Vagina (tissue), 2 donors: ENCODE measurements around the gene WWP2. TPM values are rescaled to one million over a fixed set of nuclear protein-coding genes. Genes with fewer than 3 reads are reported as not detected.
A peak's percentile ranks its signal among the peaks of the same experiment; 100 is the strongest.

Source experiments
- DNase-seq, 2 donors: peaks; one replicate each; pipeline ENCODE4 v3.0.0-alpha.2; 2017; ENCODE audit errors: extremely low spot score in 2 of 2
- H3K27ac ChIP-seq: fragments of 200-600 bp; sonication (generic); one replicate; pipeline ENCODE4 v1.5.1; 2019
- H3K27me3 ChIP-seq: fragments of 200-600 bp; sonication (generic); one replicate; pipeline ENCODE4 v1.5.1; 2019
- H3K36me3 ChIP-seq, 2 donors: fragments of 200-600 bp; sonication (generic); one replicate each; pipeline ENCODE4 v1.5.1; 2017 to 2019
- H3K4me1 ChIP-seq: fragments of 200-600 bp; sonication (generic); one replicate; pipeline ENCODE4 v1.5.1; 2019
- H3K4me3 ChIP-seq, 2 donors: fragments of 200-600 bp; sonication (generic); 1 replicate in 1 of 2; 2 replicates in 1 of 2; pipeline ENCODE4 v1.5.1; 2016 to 2019
- H3K9me3 ChIP-seq: fragments of 200-600 bp; sonication (generic); one replicate; pipeline ENCODE4 v1.5.1; 2019
- CTCF ChIP-seq, 3 experiments: fragments of 450-650 bp in 2 of 3; fragments of 200-600 bp in 1 of 3; sonication (generic) in 1 of 3; IDR thresholded peaks; one replicate each; pipeline ENCODE4 v1.5.1; 2017 to 2019; ENCODE audit warnings: antibody characterized with exemption in 3 of 3, mild to moderate bottlenecking in 2 of 3, moderate library complexity in 2 of 3
- POLR2A ChIP-seq, 2 donors: fragments of 450-650 bp; IDR thresholded peaks; one replicate each; pipeline ENCODE4 v1.6.1; 2017; ENCODE audit warnings: antibody characterized with exemption in 2 of 2, mild to moderate bottlenecking in 2 of 2, moderate library complexity in 2 of 2
- POLR2AphosphoS5 ChIP-seq, 2 donors: sonication (generic); formaldehyde crosslinking; IDR thresholded peaks; one replicate each; pipeline ENCODE4 v1.9.0; 2017; ENCODE audit warnings: antibody characterized with exemption in 2 of 2, mild to moderate bottlenecking in 2 of 2, low read depth in 1 of 2; ENCODE audit not compliant: insufficient read depth in 1 of 2
- intact Hi-C: fragments of 100-400 bp; cut with DNase I; formaldehyde crosslinking; loops from one replicate; pipeline ENCODE4 v1.15.1; 2023
- total RNA-seq: library from RNA; depleted of rRNA; stranded (reverse); fragments of >200 nt; gene quantifications from one replicate; pipeline ENCODE4 v1.2.3, GENCODE V29; 2016

The WWP2 gene
- total RNA-seq, 1 donor from 2014 or later, result 26.0 TPM

- H3K4me1 ChIP-seq, result peaks cover 9% of the 10 kb centered on the region
- no peaks in the 10 kb centered on the region for H3K9me3 ChIP-seq
- H3K27ac ChIP-seq, result no peak overlapping the region
- intact Hi-C loops, result no loop called here
- TF ChIP-seq POLR2AphosphoS5 (IDR thresholded peaks at IDR 0.05; ENCODE audit: insufficient read depth in 1 of 2, low read depth in 1 of 2) (no peak), POLR2A (IDR thresholded peaks at IDR 0.05) (no peak), CTCF (IDR thresholded peaks at IDR 0.05) (no peak)
- no peak overlapping the region for H3K4me3 ChIP-seq
- no peak for DNase-seq
- peaks cover 0 to 74% of the 10 kb centered on the region in 2 donors for H3K36me3 ChIP-seq
- no peaks in the 10 kb centered on the region for H3K27me3 ChIP-seq
These were observed 175.4 kb downstream of the WWP2 start for GRCh38 chr16:69937465-69937951.

- TF ChIP-seq POLR2AphosphoS5 (IDR thresholded peaks at IDR 0.05; ENCODE audit: insufficient read depth in 1 of 2, low read depth in 1 of 2), result no peak
- TF ChIP-seq CTCF (IDR thresholded peaks at IDR 0.05), result no peak
- no peak for TF ChIP-seq POLR2A (IDR thresholded peaks at IDR 0.05)
- Histone ChIP-seq H3K27me3 (no peaks in the 10 kb centered on the region), H3K27ac (no peak overlapping the region), H3K4me3 (no peak overlapping the region), H3K9me3 (no peaks in the 10 kb centered on the region), H3K4me1 (peaks cover 9% of the 10 kb centered on the region), H3K36me3 (peaks cover 0 to 58% of the 10 kb centered on the region in 2 donors)
- no peak for DNase-seq
- intact Hi-C loops, result no loop called here
These were observed 177.1 kb downstream of the WWP2 start for GRCh38 chr16:69938981-69939820.

GRCh38 chr16:69939821-69940585, 177.9 kb downstream of the WWP2 start:
- Histone ChIP-seq H3K4me3 (no peak overlapping the region), H3K4me1 (peaks cover 9% of the 10 kb centered on the region), H3K27me3 (no peaks in the 10 kb centered on the region), H3K36me3 (peaks cover 0 to 51% of the 10 kb centered on the region in 2 donors), H3K27ac (no peak overlapping the region), H3K9me3 (no peaks in the 10 kb centered on the region)
- intact Hi-C loops, result no loop called here
- TF ChIP-seq CTCF (IDR thresholded peaks at IDR 0.05) (no peak), POLR2AphosphoS5 (IDR thresholded peaks at IDR 0.05; ENCODE audit: insufficient read depth in 1 of 2, low read depth in 1 of 2) (no peak), POLR2A (IDR thresholded peaks at IDR 0.05) (no peak)
- no peak for DNase-seq

GRCh38 chr16:69940676-69941075, 178.5 kb downstream of the WWP2 start:
- TF ChIP-seq POLR2AphosphoS5 (IDR thresholded peaks at IDR 0.05; ENCODE audit: insufficient read depth in 1 of 2, low read depth in 1 of 2) (no peak), CTCF (IDR thresholded peaks at IDR 0.05) (no peak), POLR2A (IDR thresholded peaks at IDR 0.05) (no peak)
- Histone ChIP-seq H3K9me3 (no peaks in the 10 kb centered on the region), H3K27ac (peak overlapping the region; percentile 39), H3K4me1 (peaks cover 9% of the 10 kb centered on the region), H3K27me3 (no peaks in the 10 kb centered on the region), H3K36me3 (peaks cover 0 to 44% of the 10 kb centered on the region in 2 donors), H3K4me3 (no peak overlapping the region)
- intact Hi-C loops, result no loop called here
- no peak for DNase-seq
